ENCODE results near the gene LBR.

DNA sequence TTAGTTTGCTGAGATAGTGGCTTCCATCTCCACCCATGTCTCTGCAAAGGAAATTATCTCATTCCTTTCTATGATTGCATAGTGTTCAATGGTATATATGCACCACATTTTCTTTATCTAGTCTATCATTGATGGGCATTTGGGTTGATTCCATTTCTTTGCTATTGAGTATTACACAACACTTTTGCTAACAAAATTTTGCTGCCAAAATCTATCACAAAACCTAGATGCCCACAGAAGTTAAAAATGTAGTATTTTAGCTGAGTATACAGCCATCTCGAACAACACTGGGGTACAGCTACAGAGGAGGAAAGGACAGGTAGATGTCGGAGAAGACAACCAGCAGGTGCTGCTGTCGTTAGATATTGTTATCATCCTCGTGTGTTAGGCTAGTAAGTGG, 67.7 kb downstream of the LBR start:
- TF ChIP-seq, protein P1, sequence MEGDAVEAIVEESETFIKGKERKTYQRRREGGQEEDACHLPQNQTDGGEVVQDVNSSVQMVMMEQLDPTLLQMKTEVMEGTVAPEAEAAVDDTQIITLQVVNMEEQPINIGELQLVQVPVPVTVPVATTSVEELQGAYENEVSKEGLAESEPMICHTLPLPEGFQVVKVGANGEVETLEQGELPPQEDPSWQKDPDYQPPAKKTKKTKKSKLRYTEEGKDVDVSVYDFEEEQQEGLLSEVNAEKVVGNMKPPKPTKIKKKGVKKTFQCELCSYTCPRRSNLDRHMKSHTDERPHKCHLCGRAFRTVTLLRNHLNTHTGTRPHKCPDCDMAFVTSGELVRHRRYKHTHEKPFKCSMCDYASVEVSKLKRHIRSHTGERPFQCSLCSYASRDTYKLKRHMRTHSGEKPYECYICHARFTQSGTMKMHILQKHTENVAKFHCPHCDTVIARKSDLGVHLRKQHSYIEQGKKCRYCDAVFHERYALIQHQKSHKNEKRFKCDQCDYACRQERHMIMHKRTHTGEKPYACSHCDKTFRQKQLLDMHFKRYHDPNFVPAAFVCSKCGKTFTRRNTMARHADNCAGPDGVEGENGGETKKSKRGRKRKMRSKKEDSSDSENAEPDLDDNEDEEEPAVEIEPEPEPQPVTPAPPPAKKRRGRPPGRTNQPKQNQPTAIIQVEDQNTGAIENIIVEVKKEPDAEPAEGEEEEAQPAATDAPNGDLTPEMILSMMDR (IDR thresholded peaks at IDR 0.05), result no peak
- TF ChIP-seq POLR2AphosphoS5 (IDR thresholded peaks at IDR 0.05; ENCODE audit: insufficient read depth in 1 of 2, low read depth in 1 of 2), result no peak
